ENCODE results near the gene MGAT3. TPM values are rescaled to one million over a fixed set of nuclear protein-coding genes. Genes with fewer than 3 reads are reported as not detected.

The MGAT3 gene
- total and polyA plus RNA-seq, 2 of the 8 experiments (the other 6 are each of a cell fraction or from before 2014, with no cell fraction given) = 4.3 to 9.2 TPM

GRCh38 chr22:39463931-39464390 lies 7.1 kb downstream of the MGAT3 start (continued):
- TF ChIP-seq BCL11A (IDR thresholded peaks at IDR 0.05; ENCODE audit: low read depth in 2 of 2, low read length in 2 of 2) (no peak), EZH2 (IDR thresholded peaks at IDR 0.05; ENCODE audit: low read depth, low read length, severe bottlenecking) (no peak), CEBPB (IDR thresholded peaks at IDR 0.05; ENCODE audit: low read depth, low read length) (no peak), RBBP5 (IDR thresholded peaks at IDR 0.05; ENCODE audit: borderline replicate concordance, low read depth, low read length) (no peak), GTF2F1 (IDR thresholded peaks at IDR 0.05; ENCODE audit: borderline replicate concordance, low read depth, low read length) (no peak), MAX (IDR thresholded peaks at IDR 0.05) (no peak)

Data from H1 (cell line).